ENCODE results near the gene ACTL7A. TPM values are rescaled to one million over a fixed set of nuclear protein-coding genes. Genes with fewer than 3 reads are reported as not detected.
A peak's percentile ranks its signal among the peaks of the same experiment; 100 is the strongest.

Gene ACTL7A
- total and polyA plus RNA-seq, 2 of the 13 experiments (the other 11 are each of a cell fraction or from before 2014, with no cell fraction given): not detected

- TF ChIP-seq ZNF234 (CRISPR knock-in tag; conservative IDR thresholded peaks at IDR 0.05): no peak
- 0 out of 2 replicates have a peak, but pooled peaks have one; percentile 52 for TF ChIP-seq GLI4 (CRISPR knock-in tag; IDR thresholded peaks at IDR 0.05; ENCODE audit: borderline replicate concordance)
- TF ChIP-seq, protein P1, sequence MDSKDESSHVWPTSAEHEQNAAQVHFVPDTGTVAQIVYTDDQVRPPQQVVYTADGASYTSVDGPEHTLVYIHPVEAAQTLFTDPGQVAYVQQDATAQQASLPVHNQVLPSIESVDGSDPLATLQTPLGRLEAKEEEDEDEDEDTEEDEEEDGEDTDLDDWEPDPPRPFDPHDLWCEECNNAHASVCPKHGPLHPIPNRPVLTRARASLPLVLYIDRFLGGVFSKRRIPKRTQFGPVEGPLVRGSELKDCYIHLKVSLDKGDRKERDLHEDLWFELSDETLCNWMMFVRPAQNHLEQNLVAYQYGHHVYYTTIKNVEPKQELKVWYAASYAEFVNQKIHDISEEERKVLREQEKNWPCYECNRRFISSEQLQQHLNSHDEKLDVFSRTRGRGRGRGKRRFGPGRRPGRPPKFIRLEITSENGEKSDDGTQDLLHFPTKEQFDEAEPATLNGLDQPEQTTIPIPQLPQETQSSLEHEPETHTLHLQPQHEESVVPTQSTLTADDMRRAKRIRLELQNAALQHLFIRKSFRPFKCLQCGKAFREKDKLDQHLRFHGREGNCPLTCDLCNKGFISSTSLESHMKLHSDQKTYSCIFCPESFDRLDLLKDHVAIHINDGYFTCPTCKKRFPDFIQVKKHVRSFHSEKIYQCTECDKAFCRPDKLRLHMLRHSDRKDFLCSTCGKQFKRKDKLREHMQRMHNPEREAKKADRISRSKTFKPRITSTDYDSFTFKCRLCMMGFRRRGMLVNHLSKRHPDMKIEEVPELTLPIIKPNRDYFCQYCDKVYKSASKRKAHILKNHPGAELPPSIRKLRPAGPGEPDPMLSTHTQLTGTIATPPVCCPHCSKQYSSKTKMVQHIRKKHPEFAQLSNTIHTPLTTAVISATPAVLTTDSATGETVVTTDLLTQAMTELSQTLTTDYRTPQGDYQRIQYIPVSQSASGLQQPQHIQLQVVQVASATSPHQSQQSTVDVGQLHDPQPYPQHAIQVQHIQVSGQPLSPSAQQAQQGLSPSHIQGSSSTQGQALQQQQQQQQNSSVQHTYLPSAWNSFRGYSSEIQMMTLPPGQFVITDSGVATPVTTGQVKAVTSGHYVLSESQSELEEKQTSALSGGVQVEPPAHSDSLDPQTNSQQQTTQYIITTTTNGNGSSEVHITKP (CRISPR knock-in tag; IDR thresholded peaks at IDR 0.05; ENCODE audit: low read depth): peak; percentile 87; the same call in 1 of the 2 replicates
- TF ChIP-seq, protein P2, sequence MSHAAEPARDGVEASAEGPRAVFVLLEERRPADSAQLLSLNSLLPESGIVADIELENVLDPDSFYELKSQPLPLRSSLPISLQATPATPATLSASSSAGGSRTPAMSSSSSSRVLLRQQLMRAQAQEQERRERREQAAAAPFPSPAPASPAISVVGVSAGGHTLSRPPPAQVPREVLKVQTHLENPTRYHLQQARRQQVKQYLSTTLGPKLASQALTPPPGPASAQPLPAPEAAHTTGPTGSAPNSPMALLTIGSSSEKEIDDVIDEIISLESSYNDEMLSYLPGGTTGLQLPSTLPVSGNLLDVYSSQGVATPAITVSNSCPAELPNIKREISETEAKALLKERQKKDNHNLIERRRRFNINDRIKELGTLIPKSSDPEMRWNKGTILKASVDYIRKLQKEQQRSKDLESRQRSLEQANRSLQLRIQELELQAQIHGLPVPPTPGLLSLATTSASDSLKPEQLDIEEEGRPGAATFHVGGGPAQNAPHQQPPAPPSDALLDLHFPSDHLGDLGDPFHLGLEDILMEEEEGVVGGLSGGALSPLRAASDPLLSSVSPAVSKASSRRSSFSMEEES (CRISPR knock-in tag; IDR thresholded peaks at IDR 0.05): peak; percentile 93
- peak; percentile 95 for TF ChIP-seq ZBTB7B (CRISPR knock-in tag; IDR thresholded peaks at IDR 0.05)
- no peak for TF ChIP-seq FOXO4 (CRISPR knock-in tag; conservative IDR thresholded peaks at IDR 0.05)
- peak; percentile 35; the same call in 1 of the 2 replicates for TF ChIP-seq ONECUT2 (CRISPR knock-in tag; IDR thresholded peaks at IDR 0.05)
- peak; percentile 92 for TF ChIP-seq ZNF331 (CRISPR knock-in tag; IDR thresholded peaks at IDR 0.05)
- TF ChIP-seq NR1H2 (CRISPR knock-in tag; IDR thresholded peaks at IDR 0.05; ENCODE audit: borderline replicate concordance, low read depth): no peak
- no peak for TF ChIP-seq ZNF674 (CRISPR knock-in tag; IDR thresholded peaks at IDR 0.05; ENCODE audit: low read depth)
- TF ChIP-seq HNRNPLL (IDR thresholded peaks at IDR 0.05; ENCODE audit: low read depth, low read length, poor library complexity, severe bottlenecking): no peak
- peak; percentile 69; the same call in 1 of the 2 replicates for TF ChIP-seq ZMYM3 (CRISPR knock-in tag; IDR thresholded peaks at IDR 0.05)
- TF ChIP-seq TBX2 (CRISPR knock-in tag; IDR thresholded peaks at IDR 0.05; ENCODE audit: borderline replicate concordance): peak; percentile 99
- TF ChIP-seq ZFP37 (CRISPR knock-in tag; IDR thresholded peaks at IDR 0.05; ENCODE audit: borderline replicate concordance): peak; percentile 66; the same call in 1 of the 2 replicates
- TF ChIP-seq RARG (CRISPR knock-in tag; IDR thresholded peaks at IDR 0.05; ENCODE audit: low read depth): 0 out of 2 replicates have a peak, but pooled peaks have one; percentile 84
- TF ChIP-seq STAT5B (CRISPR knock-in tag; IDR thresholded peaks at IDR 0.05): no peak
- 0 out of 2 replicates have a peak, but pooled peaks have one; percentile 86 for TF ChIP-seq ZFP36L1 (CRISPR knock-in tag; IDR thresholded peaks at IDR 0.05)
- TF ChIP-seq ZNF460 (CRISPR knock-in tag; IDR thresholded peaks at IDR 0.05; ENCODE audit: borderline replicate concordance): no peak; the same call in 1 of the 2 replicates
- TF ChIP-seq KDM2A (CRISPR knock-in tag; IDR thresholded peaks at IDR 0.05; ENCODE audit: borderline replicate concordance, low read depth): peak; percentile 70
- peak; percentile 97 for TF ChIP-seq CREM (IDR thresholded peaks at IDR 0.05)
- TF ChIP-seq CREM (CRISPR knock-in tag; IDR thresholded peaks at IDR 0.05): no peak
These were observed 23.7 kb downstream of the ACTL7A start (continued) for GRCh38 chr9:108885643-108886348.

Data from HepG2 (cell line).